ENCODE data around the gene MAP6. TPM values are rescaled to one million over a fixed set of nuclear protein-coding genes. Genes with fewer than 3 reads are reported as not detected.

The MAP6 gene
- total and polyA plus RNA-seq, 9 of the 15 experiments (the other 6 are each of a cell fraction or from before 2014, with no cell fraction given), result not detected

- no peak for TF ChIP-seq PURB (CRISPR knock-in tag; IDR thresholded peaks at IDR 0.05; ENCODE audit: low read depth)
- TF ChIP-seq TBP (optimal IDR thresholded peaks at IDR 0.05; ENCODE audit: low read depth, low read length), result no peak
- no peak for TF ChIP-seq XRCC5 (IDR thresholded peaks at IDR 0.05; ENCODE audit: low read depth, low read length)
- no peak for TF ChIP-seq CTCFL (IDR thresholded peaks at IDR 0.05; ENCODE audit: borderline replicate concordance, insufficient read depth, low read depth, low read length, poor library complexity, severe bottlenecking)
- TF ChIP-seq L3MBTL2 (IDR thresholded peaks at IDR 0.05), result peak; percentile 63
- no peak for TF ChIP-seq ZNF436 (CRISPR knock-in tag; IDR thresholded peaks at IDR 0.05)
- TF ChIP-seq KAT2B (IDR thresholded peaks at IDR 0.05; ENCODE audit: low read depth, low read length), result no peak
- no peak for TF ChIP-seq ETV5 (CRISPR knock-in tag; IDR thresholded peaks at IDR 0.05; ENCODE audit: low read depth)
- no peak for TF ChIP-seq RBBP5 (IDR thresholded peaks at IDR 0.05; ENCODE audit: borderline replicate concordance, insufficient read depth, low read length, poor library complexity, severe bottlenecking)
- no peak for TF ChIP-seq CREM (IDR thresholded peaks at IDR 0.05; ENCODE audit: low read depth)
- TF ChIP-seq CBX5 (IDR thresholded peaks at IDR 0.05; ENCODE audit: borderline replicate concordance, low read depth), result no peak
- TF ChIP-seq TAF1 (IDR thresholded peaks at IDR 0.05; ENCODE audit: control insufficient read depth, extremely low read depth, insufficient read depth, low read length, severe bottlenecking), result no peak
- no peak for TF ChIP-seq ZNF407 (IDR thresholded peaks at IDR 0.05; ENCODE audit: low read depth)
- TF ChIP-seq TARDBP (IDR thresholded peaks at IDR 0.05), result no peak
- no peak for TF ChIP-seq HNRNPL (IDR thresholded peaks at IDR 0.05; ENCODE audit: low read depth, low read length)
- TF ChIP-seq ZNF77 (CRISPR knock-in tag; IDR thresholded peaks at IDR 0.05), result no peak
- no peak for TF ChIP-seq ZC3H11A (IDR thresholded peaks at IDR 0.05; ENCODE audit: low read depth, low read length)
- TF ChIP-seq E2F5 (CRISPR knock-in tag; IDR thresholded peaks at IDR 0.05), result no peak
Measured at GRCh38 chr11:75689863-75690609, 21.2 kb upstream of the MAP6 start (continued).

All from K562 (cell line).